CD8-positive, alpha-beta memory T cell (primary cell): ENCODE data around the gene TMEM8B. TPM values are rescaled to one million over a fixed set of nuclear protein-coding genes. Genes with fewer than 3 reads are reported as not detected.
A peak's percentile ranks its signal among the peaks of the same experiment; 100 is the strongest.

Source experiments
- CTCF ChIA-PET: fragments of 350-600 bp; sonication (Branson Sonifier 250); formaldehyde crosslinking; loops from one replicate; lab custom pipeline; 2021; ENCODE audit warnings: antibody characterized with exemption; lab: Charles Lee
- POLR2A ChIA-PET: fragments of 350-600 bp; sonication (Branson Sonifier 250); formaldehyde crosslinking; loops from one replicate; lab custom pipeline; 2021; ENCODE audit warnings: antibody characterized with exemption; lab: Charles Lee
- DNase-seq, 5 donors: peaks; one replicate each; pipeline versions ENCODE4 v3.0.0 to v3.0.0-alpha.2; 2020 to 2022; ENCODE audit warnings: mixed read lengths in 1 of 5
- H3K27ac ChIP-seq: one replicate; pipeline ENCODE4 v1.7.0; 2013; ENCODE audit warnings: low read depth, mild to moderate bottlenecking, low read length, moderate library complexity
- H3K27me3 ChIP-seq: 2 replicates; pipeline ENCODE4 v1.7.0; 2013; ENCODE audit warnings: low read length, mild to moderate bottlenecking; ENCODE audit not compliant: insufficient read depth, poor library complexity, severe bottlenecking
- H3K36me3 ChIP-seq: 2 replicates; pipeline ENCODE4 v1.7.0; 2013; ENCODE audit warnings: mild to moderate bottlenecking, low read length, moderate library complexity; ENCODE audit not compliant: insufficient read depth
- H3K4me1 ChIP-seq: 2 replicates; pipeline ENCODE4 v1.7.0; 2013; ENCODE audit warnings: mild to moderate bottlenecking, low read length, moderate library complexity; ENCODE audit not compliant: insufficient read depth
- H3K4me3 ChIP-seq: 2 replicates; pipeline ENCODE4 v1.7.0; 2013; ENCODE audit warnings: mild to moderate bottlenecking, low read length
- H3K9me3 ChIP-seq: 2 replicates; pipeline ENCODE4 v1.7.0; 2013; ENCODE audit warnings: mild to moderate bottlenecking, low read length
- H3K27ac Mint-ChIP-seq, 8 donors: one replicate each; pipeline ENCODE4 v1.8.0; 2020 to 2021; ENCODE audit warnings: mixed read lengths in 8 of 8, mild to moderate bottlenecking in 6 of 8, inconsistent platforms in 3 of 8, moderate library complexity in 3 of 8
- H3K27me3 Mint-ChIP-seq, 2 donors: one replicate each; pipeline ENCODE4 v1.8.0; 2020 to 2021; ENCODE audit warnings: mixed read lengths in 2 of 2, mild to moderate bottlenecking in 1 of 2, moderate library complexity in 1 of 2
- H3K36me3 Mint-ChIP-seq, 3 donors: one replicate each; pipeline ENCODE4 v1.8.0; 2020 to 2021; ENCODE audit warnings: mixed read lengths in 3 of 3, inconsistent platforms in 1 of 3, mild to moderate bottlenecking in 1 of 3
- H3K4me1 Mint-ChIP-seq, 3 donors: one replicate each; pipeline ENCODE4 v1.8.0; 2020 to 2021; ENCODE audit warnings: mixed read lengths in 3 of 3, inconsistent platforms in 1 of 3, mild to moderate bottlenecking in 1 of 3
- H3K4me3 Mint-ChIP-seq, 7 donors: one replicate each; pipeline ENCODE4 v1.8.0; 2020 to 2021; ENCODE audit warnings: mixed read lengths in 7 of 7, mild to moderate bottlenecking in 6 of 7, moderate library complexity in 4 of 7, inconsistent platforms in 2 of 7
- H3K9me3 Mint-ChIP-seq, 5 donors: one replicate each; pipeline ENCODE4 v1.8.0; 2020 to 2022; ENCODE audit warnings: mixed read lengths in 5 of 5, mild to moderate bottlenecking in 3 of 5, moderate library complexity in 2 of 5, inconsistent platforms in 1 of 5
- polyA plus RNA-seq: library from polyadenylated mRNA; unstranded; fragments of 300-500 nt; fragmentation: Illumina TruSeq; gene quantifications from one replicate; pipeline ENCODE4 v1.2.3, GENCODE V29; 2021
- total RNA-seq, 2 experiments: library from RNA; stranded (reverse); gene quantifications; one replicate each; pipeline ENCODE4 v1.2.3, GENCODE V29; 2021

TMEM8B gene
- total and polyA plus RNA-seq, 3 experiments from 2014 or later = 2.1 to 3.0 (median 3.0) TPM

DNA sequence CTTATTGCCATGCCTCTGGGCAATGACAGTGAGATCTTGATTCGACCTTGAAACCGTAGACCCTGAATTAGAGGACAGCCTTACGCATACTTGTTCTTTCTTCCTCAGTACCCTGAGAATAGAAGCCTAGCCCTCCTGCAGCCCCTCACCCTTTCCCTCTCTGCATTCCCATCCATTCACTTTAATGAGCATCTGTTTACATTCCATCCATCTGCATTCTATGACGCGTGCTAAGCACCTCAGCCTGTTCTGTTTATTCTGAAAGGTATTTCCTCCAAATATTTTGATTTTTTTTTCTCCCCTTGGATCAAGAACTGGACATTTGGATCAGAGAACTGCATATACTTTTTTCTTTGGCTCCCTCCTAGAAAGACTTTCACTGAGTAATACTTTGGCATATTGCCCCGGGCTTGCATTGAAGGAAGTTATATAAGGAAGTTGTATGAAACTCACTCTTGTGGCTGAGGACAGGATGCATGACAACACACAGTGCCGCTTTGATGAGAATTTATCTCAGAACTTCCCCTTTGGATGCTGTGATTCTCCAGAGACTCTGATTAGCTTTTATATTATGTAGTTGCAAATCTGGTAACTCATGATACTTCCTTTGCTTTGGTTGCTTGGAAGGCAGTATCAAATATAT, 15.7 kb downstream of the TMEM8B start:
- Histone ChIP-seq H3K4me3 (no peak overlapping the region), H3K9me3 (no peaks in the 10 kb centered on the region), H3K36me3 (no peaks in the 10 kb centered on the region), H3K27me3 (no peaks in the 10 kb centered on the region), H3K27ac (no peak overlapping the region), H3K4me1 (peaks cover 18% of the 10 kb centered on the region)
- DNase-seq = peak in 2 of 5 donors; percentile 46 to 68
- Mint-ChIP-seq H3K4me1 (peaks cover 16 to 17% (median 16%) of the 10 kb centered on the region in 3 donors), H3K27me3 (no peaks in the 10 kb centered on the region), H3K4me3 (no peak overlapping the region), H3K9me3 (no peaks in the 10 kb centered on the region), H3K27ac (peak overlapping the region in 6 of 8 donors; percentile 8 to 74 (median 46)), H3K36me3 (peaks cover 5 to 17% (median 6%) of the 10 kb centered on the region in 3 donors)
- ChIA-PET CTCF (no interaction called here), POLR2A (no interaction called here)

- DNase-seq = no peak
- H3K4me1 Mint-ChIP-seq = peaks cover 16 to 17% (median 16%) of the 10 kb centered on the region in 3 donors
- Histone ChIP-seq H3K4me1 (peaks cover 18% of the 10 kb centered on the region), H3K27me3 (no peaks in the 10 kb centered on the region), H3K27ac (no peak overlapping the region), H3K36me3 (no peaks in the 10 kb centered on the region), H3K9me3 (no peaks in the 10 kb centered on the region), H3K4me3 (no peak overlapping the region)
- no peak overlapping the region for H3K4me3 Mint-ChIP-seq
- H3K27ac Mint-ChIP-seq = peak overlapping the region in 2 of 8 donors; percentile 29 to 78
- no peaks in the 10 kb centered on the region for H3K27me3 Mint-ChIP-seq
- ChIA-PET POLR2A (no interaction called here), CTCF (interaction anchor here (1.0 to 1.2 kb wide), 2 partner anchors 11 to 12 kb away, joined by 3 to 4 read pairs; no protein-coding TSS in a partner anchor)
- H3K9me3 Mint-ChIP-seq = no peaks in the 10 kb centered on the region
- H3K36me3 Mint-ChIP-seq = peaks cover 5 to 17% (median 6%) of the 10 kb centered on the region in 3 donors
Measured at GRCh38 chr9:35845824-35846771, 17.1 kb downstream of the TMEM8B start.

DNA sequence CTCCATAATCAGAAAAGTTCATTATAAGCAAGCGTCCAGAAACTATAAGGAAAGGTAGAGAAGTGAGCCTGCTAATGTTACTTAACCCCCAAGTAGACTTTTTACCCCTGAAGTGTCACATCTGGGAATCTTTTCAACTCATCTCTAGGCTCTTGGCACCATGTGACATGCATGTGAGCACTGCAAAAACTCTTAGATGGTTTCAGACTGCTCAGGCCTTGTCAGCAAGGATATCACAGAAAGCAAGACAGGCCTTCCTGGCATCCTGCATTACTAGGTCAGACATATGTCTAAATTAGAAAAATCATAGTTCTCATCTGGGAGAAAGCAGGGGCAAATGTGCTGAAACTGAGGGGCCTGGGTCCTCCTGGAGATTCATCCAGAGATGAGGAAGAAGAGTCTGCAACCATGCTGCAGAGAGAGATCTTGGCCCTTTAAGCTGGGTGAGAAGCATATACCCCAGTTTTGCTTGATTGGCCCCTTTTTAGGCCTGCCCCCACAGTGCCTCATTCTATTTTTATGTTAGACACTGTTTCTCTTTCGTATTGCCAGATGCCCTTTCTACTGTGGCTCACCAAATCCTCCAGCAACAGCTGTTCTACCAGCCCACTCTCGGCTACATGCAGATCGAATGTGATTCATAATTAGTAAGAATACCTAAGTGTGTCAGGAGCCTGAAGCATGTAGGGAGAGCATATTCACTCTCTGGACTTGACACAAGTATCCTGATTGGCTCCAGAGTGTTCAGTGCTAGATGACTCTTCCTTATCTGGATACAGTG, 19.0 kb downstream of the TMEM8B start:
- H3K27me3 ChIP-seq = no peaks in the 10 kb centered on the region
- Mint-ChIP-seq H3K4me1 (peaks cover 16 to 17% (median 16%) of the 10 kb centered on the region in 3 donors), H3K36me3 (peaks cover 5 to 17% (median 6%) of the 10 kb centered on the region in 3 donors), H3K9me3 (no peaks in the 10 kb centered on the region), H3K27me3 (no peaks in the 10 kb centered on the region), H3K4me3 (no peak overlapping the region), H3K27ac (peak overlapping the region in 2 of 8 donors; percentile 7 to 14)
- H3K27ac ChIP-seq = no peak overlapping the region
- ChIA-PET POLR2A (no interaction called here), CTCF (interaction anchor here (1.2 kb wide), 1 partner anchor 9 kb away, joined by 3 read pairs; no protein-coding TSS in a partner anchor)
- DNase-seq = no peak
- H3K9me3 ChIP-seq = no peaks in the 10 kb centered on the region
- no peaks in the 10 kb centered on the region for H3K36me3 ChIP-seq
- peaks cover 18% of the 10 kb centered on the region for H3K4me1 ChIP-seq
- no peak overlapping the region for H3K4me3 ChIP-seq

DNA sequence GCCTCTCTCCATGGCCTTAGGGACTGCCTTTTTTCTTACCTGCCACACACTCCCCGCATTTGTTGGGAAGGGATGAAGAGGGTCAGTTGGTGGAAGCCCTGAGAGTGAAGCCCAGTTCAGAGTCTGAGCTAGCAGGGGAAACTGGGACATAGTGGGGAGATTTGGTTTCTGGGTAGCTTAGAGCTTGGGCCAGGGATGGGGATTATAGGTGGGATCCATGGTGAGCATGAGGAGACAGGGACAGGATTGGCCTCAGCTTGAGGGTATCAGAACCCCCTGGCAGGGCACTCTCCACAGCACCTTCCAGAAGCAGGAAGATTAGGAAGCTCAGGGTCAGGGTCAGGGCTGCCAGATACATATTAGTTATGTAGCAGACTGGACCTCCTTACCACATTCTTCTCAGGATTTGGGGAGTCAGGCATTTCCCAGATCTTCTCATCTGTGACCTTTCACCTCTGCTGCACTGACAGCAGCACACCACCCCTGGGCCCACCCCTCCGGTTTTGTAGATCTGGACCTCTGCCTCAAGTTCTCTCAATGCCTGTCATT, 23.3 kb downstream of the TMEM8B start:
- Mint-ChIP-seq H3K27me3 (peaks cover 0 to 2% of the 10 kb centered on the region in 2 donors), H3K4me3 (no peak overlapping the region), H3K27ac (no peak overlapping the region), H3K4me1 (peaks cover 0 to 1% (median 0%) of the 10 kb centered on the region in 3 donors), H3K9me3 (no peaks in the 10 kb centered on the region), H3K36me3 (peaks cover 3 to 11% (median 4%) of the 10 kb centered on the region in 3 donors)
- Histone ChIP-seq H3K36me3 (no peaks in the 10 kb centered on the region), H3K9me3 (no peaks in the 10 kb centered on the region), H3K27me3 (no peaks in the 10 kb centered on the region), H3K4me3 (no peak overlapping the region), H3K27ac (no peak overlapping the region), H3K4me1 (no peaks in the 10 kb centered on the region)
- no peak for DNase-seq
- ChIA-PET CTCF (interaction anchor here (1.4 to 2.1 kb wide), 2 partner anchors 26 to 30 kb away, joined by 5 to 6 read pairs; no protein-coding TSS in a partner anchor), POLR2A (no interaction called here)

DNA sequence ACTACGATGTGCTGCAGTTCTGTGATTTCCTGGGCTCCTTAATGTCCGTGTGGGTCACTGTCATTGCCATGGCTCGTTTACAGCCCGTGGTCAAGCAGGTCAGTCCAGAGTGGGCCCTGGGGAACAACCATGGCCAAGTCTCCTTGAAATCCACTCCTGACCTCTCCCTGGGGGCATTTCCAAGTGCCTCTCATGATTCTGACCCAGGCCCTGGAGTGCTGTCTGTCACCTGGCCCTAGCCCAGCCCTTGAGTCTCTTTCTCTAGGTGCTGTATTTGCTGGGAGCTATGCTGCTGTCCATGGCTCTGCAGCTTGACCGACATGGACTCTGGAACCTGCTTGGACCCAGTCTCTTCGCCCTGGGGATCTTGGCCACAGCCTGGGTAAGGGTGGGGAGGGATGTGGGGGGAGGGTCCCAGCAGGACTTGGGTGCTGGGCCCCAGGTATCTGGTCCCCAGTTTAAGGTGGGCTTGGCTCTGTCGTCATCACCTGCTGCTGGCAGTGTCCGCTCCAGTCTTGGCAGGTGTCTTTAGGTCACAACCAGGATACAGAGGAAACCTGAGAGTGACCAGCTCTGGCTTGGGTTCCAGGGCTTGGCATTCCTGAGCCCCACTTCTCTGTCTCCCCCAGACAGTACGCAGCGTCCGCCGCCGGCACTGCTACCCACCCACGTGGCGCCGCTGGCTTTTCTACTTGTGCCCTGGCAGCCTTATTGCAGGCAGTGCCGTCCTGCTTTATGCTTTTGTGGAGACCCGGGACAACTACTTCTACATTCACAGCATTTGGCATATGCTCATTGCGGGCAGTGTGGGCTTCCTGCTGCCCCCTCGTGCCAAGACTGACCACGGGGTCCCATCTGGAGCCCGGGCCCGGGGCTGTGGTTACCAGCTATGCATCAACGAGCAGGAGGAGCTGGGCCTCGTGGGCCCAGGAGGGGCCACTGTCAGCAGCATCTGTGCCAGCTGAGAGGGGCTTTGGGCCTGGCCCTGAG, 24.1 kb downstream of the TMEM8B start:
- no peaks in the 10 kb centered on the region for H3K4me1 ChIP-seq
- no peaks in the 10 kb centered on the region for H3K27me3 ChIP-seq
- H3K4me3 ChIP-seq = no peak overlapping the region
- Mint-ChIP-seq H3K9me3 (no peaks in the 10 kb centered on the region), H3K27ac (no peak overlapping the region), H3K4me3 (no peak overlapping the region), H3K4me1 (no peaks in the 10 kb centered on the region), H3K27me3 (peaks cover 0 to 2% of the 10 kb centered on the region in 2 donors), H3K36me3 (peaks cover 0 to 4% (median 2%) of the 10 kb centered on the region in 3 donors)
- H3K9me3 ChIP-seq = no peaks in the 10 kb centered on the region
- CTCF ChIA-PET = no interaction called here
- H3K36me3 ChIP-seq = no peaks in the 10 kb centered on the region
- POLR2A ChIA-PET = no interaction called here
- H3K27ac ChIP-seq = no peak overlapping the region
- DNase-seq = no peak

DNA sequence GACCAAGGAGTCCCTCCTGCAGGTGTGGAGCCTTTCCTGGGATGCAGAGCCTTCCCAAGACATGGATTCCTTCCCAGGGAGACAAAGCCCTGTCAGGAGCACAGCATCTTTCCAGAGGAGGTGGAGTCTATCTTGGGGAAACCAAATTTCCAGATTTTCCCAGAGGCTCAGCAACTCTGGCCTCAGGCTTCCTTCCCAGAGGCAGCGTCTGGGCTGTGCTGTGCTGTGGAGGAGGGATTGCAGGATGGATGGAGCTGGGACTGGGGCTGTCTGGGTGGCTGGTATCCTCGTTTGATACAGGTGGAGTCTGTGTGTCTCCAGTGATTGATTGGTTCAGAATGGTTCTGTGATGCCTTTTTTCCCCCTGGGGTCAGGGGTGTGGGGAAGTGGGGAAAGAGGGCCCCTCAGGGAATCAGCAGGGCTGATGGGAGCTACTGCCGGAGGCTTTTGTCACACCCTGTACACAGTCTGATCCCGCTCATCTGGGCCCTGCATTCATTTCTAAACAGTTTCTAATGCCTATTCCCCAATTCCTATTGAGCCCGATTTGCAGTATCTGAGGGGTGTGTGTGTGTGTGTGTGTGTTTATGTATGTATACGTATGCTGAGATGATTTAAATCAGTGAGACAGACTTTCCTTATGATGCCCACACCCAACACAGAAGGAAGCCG, 25.2 kb downstream of the TMEM8B start:
- Mint-ChIP-seq H3K4me1 (peaks cover 0 to 6% (median 5%) of the 10 kb centered on the region in 3 donors), H3K27ac (peak overlapping the region in 1 of 8 donors; percentile 60), H3K9me3 (no peaks in the 10 kb centered on the region), H3K27me3 (peaks cover 0 to 3% of the 10 kb centered on the region in 2 donors), H3K4me3 (no peak overlapping the region), H3K36me3 (no peaks in the 10 kb centered on the region)
- ChIA-PET CTCF (no interaction called here), POLR2A (no interaction called here)
- Histone ChIP-seq H3K36me3 (no peaks in the 10 kb centered on the region), H3K4me3 (no peak overlapping the region), H3K4me1 (no peaks in the 10 kb centered on the region), H3K27me3 (no peaks in the 10 kb centered on the region), H3K9me3 (no peaks in the 10 kb centered on the region), H3K27ac (no peak overlapping the region)
- no peak for DNase-seq
